Adipose tissue (tissue), 3 donors: ENCODE results near the gene ARFGEF2. TPM values are rescaled to one million over a fixed set of nuclear protein-coding genes. Genes with fewer than 3 reads are reported as not detected.
"Not testable (repeated sequence)": the region's sequence is repeated elsewhere in the genome, so short reads cannot be mapped to it uniquely, and the experiment has no call there.

Source experiments
- H3K27ac ChIP-seq: one replicate; pipeline ENCODE4 v1.5.1; 2013; ENCODE audit warnings: low read depth, low read length
- WGBS, 3 donors: extraction: QIAGEN DNeasy Blood & Tissue Kit; methylation state at CpG; one replicate each; pipeline ENCODE4 v1.1.7; 2013; 5-methylcytosine and 5-hydroxymethylcytosine counted together
- polyA plus RNA-seq, 3 donors: library from polyadenylated mRNA; stranded (reverse); fragments of 200-250 nt; gene quantifications; one replicate each; pipeline ENCODE4 v1.2.3, GENCODE V29; 2013
- donor health status: healthy with polysubstance abuse.
- donor health status: Bipolar disorder and iron deficiency.
- donor health status: healthy.

The ARFGEF2 gene
- polyA plus RNA-seq, 3 donors: 8.1 to 10.0 (median 9.6) TPM

DNA sequence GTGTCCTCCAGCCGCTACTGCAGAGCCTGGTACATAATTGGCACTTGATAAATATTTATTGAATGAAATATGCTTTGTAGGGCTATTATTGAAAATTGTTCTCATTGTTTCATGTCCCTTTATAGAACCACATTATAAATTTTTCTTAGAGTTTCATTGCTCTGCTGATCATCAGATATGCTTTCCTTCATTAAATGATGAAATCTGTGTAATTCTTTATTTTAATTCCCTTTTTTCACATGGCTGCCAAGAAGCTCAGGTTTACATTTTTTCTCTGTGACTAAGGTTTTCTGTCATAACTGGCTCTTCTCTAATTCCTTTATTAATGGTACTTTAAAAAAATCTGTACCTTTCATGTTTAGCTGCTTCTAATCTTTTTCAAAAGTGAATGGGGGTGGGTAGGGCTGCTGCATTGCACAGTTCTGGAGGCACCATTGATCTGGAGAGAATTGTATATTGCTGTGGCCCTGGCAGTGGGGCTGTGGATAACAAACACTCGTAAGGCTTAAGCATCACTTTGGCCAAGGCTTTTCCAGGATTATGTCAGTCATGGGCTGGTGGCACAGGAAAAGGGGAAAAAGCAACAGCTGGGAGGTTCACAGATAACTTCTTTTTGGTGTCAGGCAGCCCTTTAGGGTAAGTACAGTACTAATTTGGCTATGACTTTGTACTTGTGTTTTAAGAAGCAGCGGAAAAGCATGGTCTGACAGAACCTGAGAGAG lies 43.8 kb downstream of the ARFGEF2 start:
- H3K27ac ChIP-seq: no peak overlapping the region
- WGBS, 3 donors: 65 to 87% (median 87%) methylated on average over 3 of the region's 3 CpGs

DNA sequence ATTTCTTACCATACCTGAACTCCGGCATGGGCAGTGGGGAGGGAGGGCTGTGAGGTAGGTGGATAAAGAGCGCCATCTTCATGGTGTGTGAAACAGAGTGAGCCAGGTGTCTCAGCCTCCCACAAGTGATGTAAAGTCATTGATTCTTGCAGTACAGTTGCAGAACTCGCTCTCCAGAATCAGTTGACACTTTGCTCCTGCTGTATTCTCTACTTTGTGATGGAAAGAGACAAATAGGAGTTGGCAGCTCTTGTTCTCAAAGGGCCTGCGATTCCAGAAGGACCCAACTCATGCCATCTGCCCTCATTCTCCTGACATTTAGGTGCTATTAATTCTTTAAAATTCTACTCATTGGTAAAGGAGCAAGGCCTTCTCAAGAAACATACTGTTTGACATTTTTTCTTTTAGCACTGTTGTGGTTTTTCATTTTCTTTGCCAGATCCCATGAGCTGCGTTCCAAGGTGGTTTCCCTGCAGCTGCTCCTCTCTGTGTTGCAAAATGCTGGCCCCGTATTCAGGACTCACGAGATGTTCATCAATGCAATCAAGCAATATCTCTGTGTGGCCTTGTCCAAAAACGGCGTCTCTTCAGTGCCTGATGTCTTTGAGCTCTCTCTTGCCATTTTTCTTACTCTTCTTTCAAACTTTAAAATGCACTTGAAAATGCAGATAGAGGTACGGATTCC lies 49.3 kb downstream of the ARFGEF2 start:
- WGBS, 3 donors: 83 to 90% (median 88%) methylated on average over 10 of the region's 10 CpGs
- no peak overlapping the region for H3K27ac ChIP-seq

DNA sequence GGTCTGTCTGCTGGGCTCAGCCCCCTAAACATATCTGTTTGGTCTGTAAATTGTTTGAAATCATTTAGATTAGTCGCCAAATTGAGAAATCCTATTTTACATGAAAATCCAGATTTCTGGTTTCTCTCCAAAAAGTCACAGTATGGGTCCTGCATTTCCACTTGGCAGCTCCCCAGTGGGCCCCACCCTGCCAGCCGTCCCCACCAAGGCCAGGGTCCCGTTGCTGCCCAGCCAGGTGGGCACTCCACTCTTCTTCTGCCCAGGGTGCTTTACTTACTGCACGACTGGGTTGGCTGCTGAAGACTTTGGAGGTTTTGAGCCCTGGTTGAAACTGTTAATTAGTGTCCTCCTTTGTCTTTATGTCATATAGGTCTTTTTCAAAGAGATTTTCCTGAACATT lies 50.4 kb downstream of the ARFGEF2 start:
- 51 to 70% (median 69%) methylated on average over 4 of the region's 4 CpGs for WGBS, 3 donors
- H3K27ac ChIP-seq: no peak overlapping the region

DNA sequence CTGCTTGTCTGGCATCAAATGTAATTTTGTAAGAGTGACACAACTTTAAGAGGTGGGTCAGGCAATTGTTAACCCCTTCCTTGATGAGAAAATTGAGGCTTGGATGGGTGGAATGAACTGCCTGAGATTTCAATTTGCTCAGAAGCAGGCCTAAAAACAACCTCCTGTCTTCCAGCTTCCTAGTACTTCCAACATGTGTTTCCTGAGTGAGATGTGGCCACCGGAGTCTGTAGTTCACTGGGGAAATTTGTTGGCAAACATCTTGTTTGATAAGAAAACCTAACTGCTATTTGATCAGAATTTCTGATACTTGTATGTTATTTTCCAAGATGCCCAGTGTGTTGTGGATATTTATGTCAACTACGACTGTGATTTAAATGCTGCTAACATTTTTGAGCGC lies 51.3 kb downstream of the ARFGEF2 start:
- H3K27ac ChIP-seq: no peak overlapping the region
- WGBS, 3 donors: 50 to 70% (median 70%) methylated on average over 3 of the region's 3 CpGs

DNA sequence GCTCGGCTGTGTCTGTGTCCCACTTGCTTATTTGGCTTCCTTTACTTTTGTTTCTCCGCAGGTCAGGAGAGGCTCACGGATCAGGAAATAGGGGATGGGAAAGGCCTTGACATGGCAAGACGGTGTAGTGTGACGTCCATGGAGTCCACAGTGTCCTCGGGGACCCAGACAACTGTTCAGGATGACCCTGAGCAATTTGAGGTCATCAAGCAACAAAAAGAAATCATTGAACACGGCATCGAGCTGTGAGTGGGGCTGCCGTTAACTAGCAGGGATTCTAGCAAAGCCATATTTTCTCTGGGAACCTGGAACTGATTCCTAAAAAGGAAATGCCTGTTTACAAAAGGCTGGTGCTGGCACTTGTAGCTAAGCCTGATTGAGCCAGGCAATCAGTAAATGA lies 54.4 kb downstream of the ARFGEF2 start:
- H3K27ac ChIP-seq: no peak overlapping the region
- WGBS, 3 donors: 69 to 77% (median 76%) methylated on average over 9 of the region's 9 CpGs

DNA sequence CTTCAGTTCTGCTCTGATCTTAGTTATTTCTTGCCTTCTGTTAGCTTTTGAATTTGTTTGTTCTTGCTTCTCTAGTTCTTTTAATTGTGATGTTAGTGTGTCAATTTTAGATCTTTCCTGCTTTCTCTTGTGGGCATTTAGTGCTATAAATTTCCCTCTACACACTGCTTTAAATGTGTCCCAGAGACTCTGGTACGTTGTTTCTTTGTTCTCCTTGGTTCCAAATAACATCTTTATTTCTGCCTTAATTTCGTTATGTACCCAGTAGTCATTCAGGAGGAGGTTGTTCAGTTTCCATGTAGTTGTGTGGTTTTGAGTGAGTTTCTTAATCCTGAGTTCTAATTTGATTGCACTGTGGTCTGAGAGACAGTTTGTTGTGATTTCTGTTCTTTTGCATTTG lies 58.5 kb downstream of the ARFGEF2 start:
- H3K27ac ChIP-seq: not testable (repeated sequence)
- 87 to 89% (median 88%) methylated on average over 2 of the region's 2 CpGs for WGBS, 3 donors

DNA sequence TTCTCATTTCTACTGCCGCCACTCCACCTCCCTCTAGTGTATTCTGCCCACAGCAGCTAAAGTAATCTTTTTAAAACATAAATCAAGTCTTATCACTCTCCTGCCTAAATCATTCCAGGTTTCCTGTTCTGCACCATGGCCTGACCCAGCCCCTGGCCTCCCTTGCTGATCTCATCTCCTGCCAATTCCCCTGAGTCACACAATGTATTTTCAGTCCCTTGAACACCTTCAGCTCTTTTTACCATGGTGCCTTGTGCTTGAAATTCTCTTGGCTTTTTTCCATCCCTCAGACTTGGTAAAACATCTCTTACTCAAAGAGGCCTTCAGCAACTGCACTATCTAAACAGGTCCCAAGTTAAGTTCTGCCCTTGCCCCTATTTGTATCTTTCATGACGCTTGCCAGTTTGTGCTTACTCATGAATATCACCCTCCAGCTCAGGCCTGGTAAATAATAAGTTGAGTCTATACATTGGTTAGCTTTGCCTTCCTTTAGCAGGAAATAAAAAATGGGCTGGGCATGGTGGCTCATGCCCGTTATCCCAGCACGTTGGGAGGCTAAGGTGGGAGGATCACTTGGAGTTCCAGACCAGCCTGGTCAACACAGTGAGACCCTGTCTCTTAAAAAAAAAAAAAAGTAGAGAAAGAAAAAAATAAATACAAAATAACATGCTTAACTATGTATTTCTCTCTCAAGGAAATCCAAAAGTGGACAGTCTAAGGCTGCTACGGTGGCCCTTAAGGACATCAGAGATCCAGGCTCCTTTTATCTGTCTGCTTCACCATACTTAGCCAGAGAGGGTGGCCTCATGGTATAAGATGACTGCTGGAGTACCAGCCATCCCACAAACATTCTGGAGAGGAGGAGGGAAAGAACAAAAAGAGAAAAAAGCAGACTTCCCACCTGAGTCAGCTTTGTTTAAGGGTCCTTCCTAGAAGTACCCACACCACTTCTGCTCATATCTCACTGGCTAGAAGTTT lies 62.2 kb downstream of the ARFGEF2 start:
- WGBS, 3 donors: 59 to 75% (median 73%) methylated on average over 5 of the region's 5 CpGs
- no peak overlapping the region for H3K27ac ChIP-seq

DNA sequence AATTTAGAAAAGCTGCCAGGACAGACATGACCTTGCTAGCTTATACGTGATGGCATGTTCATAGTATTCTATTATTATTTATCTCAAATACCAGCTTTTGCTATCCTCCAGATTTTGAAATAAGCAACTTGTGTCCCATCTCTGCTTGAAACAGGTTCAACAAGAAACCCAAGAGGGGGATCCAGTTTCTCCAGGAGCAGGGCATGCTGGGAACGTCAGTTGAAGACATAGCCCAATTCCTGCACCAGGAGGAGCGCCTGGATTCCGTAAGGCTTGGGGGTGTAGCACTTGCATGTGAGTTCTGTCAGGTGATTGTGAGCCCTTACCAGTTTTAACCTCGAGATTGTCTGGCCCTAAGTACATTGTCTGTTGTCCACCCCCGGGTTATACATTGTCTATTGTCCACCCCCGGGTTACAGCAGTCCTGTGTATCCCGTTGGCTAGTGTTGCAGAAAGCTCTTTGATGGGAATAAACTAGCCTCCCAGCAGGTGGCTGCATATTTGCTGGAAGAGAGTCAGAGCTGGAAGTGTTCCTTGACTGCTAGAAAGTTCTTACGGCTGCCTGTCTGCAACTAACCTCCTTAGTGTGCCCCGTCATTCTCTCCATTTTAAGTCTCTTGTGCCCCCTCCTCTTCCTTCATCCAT lies 63.2 kb downstream of the ARFGEF2 start:
- no peak overlapping the region for H3K27ac ChIP-seq
- 43 to 86% (median 83%) methylated on average over 10 of the region's 10 CpGs for WGBS, 3 donors

DNA sequence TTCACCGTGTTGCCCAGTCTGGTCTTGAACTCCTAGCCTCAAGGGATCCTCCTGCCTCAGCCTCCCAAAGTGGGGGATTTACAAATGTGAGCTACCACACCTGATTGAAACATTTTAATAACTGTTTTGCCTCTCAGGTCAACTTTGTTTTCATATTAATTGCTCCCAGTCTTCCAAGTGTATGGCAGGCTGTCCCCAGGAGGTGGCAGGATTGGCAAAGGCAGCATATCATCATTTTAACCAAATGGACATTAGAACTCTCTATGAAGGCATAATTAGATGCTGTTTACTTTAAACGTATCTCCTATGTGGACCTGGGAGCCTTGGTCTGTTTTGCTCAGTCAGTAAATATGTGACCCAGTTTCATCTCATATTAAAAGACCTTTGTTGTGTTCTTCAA lies 65.4 kb downstream of the ARFGEF2 start:
- 50 to 81% (median 75%) methylated on average over 2 of the region's 2 CpGs for WGBS, 3 donors

DNA sequence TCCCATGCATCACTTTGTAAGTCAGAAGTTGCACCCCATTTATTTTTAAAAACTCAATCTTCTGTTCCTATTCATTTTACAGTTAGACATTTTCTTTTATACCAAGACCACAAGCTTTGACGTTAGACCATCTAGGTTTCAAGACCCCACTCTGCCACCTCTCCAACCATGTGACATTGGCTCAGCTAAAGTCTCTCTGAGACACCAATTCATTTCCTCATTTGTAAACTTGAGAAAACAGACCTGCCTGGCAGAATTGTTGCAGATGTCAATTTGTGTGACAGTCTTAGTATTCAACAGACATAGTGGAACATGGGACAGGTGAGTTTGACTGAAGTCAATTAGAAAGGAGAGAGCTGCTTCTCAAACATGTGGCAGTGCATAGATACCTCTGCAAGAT lies 69.0 kb downstream of the ARFGEF2 start:
- no peak overlapping the region for H3K27ac ChIP-seq
- 68 to 90% (median 72%) methylated on average over 1 of the region's 1 CpG for WGBS, 3 donors

More for the DNA sequence above, 65.4 kb downstream of the ARFGEF2 start:
- H3K27ac ChIP-seq: no peak overlapping the region

DNA sequence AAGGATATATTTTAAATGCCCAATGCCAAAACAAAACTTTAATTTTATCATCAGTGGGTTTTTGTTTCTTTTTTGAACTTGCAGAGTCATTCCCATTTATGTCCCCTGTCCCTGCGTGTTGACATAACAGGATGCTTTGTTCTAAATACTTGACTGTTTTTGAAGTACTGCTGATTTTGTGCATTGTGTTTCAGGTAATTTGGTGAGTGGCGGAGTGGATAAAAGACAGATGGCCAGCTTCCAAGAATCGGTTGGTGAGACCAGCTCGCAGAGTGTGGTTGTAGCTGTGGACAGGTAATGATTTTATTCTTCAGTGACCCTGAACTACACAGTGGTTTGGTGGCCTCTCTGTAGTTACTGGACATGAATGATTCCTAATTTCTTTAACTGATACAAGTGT lies 74.1 kb downstream of the ARFGEF2 start:
- WGBS, 3 donors: 38 to 77% (median 65%) methylated on average over 4 of the region's 4 CpGs
- H3K27ac ChIP-seq: no peak overlapping the region

DNA sequence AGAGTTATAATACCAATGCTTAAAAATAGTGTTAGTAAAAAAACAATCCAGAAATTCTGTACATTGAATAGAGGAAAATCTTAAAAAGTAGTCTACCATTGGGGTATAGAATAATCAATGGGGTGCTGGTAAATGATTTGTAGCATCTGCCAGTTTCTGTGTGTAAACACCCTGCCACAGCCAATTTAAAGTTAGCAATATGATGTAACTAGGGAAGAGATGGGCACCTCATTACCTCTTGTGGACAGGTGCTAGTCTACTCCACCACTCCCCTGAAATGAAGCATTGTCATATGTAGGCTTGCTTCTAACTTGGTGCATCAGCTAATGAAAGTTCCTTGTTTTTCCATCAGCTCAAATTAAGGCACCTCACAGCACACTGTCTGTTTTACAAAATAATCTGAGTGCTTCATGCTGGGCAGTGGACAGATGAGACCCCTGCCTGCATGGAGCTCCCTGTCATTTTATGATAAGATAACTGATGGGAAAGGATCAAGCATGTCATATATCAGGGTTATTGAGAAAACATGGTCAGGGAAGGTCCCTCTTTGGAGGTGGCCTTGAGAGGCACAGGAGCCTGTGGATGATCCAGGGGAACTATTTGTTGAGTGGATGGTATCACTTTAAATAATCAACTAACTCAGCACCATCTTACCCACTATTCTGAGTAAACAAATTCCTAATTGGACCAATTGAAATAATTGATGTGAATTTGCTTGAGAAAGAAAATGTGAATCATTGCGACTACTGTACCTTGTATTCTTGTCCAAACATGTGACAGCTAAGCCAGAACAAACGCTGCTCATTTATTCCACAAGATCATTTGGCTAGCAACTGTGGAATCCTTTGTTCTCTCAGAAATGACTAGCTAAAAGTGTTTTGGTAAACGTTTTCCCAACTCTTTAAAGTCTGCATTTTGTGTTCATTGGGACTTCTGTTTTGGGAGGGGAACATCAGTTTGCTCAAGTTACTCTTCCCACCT lies 78.7 kb downstream of the ARFGEF2 start:
- WGBS, 3 donors: 57 to 74% (median 72%) methylated on average over 3 of the region's 3 CpGs
- no peak overlapping the region for H3K27ac ChIP-seq

DNA sequence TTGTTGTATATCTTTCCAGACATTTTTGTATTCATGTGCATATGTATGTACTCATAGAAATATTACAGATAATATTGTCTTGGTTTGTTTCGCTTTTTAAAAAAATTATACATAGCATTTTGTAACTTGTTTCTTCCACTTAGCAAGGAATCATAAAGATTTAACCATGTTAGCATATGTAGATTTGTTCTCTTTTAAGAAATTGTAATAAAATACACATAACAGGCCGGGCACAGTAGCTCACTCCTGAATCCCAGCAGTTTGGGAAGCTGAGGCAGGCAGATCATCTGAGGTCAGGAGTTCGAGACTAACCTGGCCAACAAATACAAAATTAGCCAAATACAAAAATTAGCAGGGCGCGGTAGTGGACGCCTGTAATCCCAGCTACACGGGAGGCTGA lies 80.2 kb downstream of the ARFGEF2 start:
- WGBS, 3 donors: 97 to 98% (median 97%) methylated on average over 7 of the region's 7 CpGs
- no peak overlapping the region for H3K27ac ChIP-seq

DNA sequence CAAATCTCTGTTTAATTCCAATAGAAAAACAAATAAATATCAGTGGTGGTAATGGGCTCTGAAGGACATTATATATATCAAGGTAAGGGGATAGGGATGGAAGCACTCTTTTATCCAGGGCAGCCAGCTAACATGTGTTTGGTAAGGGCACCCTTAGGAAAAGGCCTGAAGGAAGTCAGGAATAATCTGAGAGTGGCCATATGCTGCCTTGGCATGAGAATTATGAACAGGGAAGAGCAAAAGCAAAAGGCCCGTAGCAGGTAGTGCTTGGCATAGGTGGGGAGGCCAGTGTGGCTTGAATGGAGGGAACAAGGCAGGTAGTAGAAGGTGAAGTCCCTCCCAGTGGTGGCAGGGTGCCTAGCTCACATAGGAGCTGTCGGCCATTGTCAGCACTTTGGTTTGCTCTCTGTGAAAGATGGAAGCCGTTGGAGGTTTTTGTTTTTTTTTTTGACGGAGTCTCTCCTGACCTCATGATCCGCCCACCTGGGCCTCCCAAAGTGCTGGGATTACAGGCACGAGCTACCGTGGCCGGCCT lies 85.0 kb downstream of the ARFGEF2 start:
- WGBS, 3 donors: 74 to 91% (median 88%) methylated on average over 8 of the region's 8 CpGs
- H3K27ac ChIP-seq: no peak overlapping the region

DNA sequence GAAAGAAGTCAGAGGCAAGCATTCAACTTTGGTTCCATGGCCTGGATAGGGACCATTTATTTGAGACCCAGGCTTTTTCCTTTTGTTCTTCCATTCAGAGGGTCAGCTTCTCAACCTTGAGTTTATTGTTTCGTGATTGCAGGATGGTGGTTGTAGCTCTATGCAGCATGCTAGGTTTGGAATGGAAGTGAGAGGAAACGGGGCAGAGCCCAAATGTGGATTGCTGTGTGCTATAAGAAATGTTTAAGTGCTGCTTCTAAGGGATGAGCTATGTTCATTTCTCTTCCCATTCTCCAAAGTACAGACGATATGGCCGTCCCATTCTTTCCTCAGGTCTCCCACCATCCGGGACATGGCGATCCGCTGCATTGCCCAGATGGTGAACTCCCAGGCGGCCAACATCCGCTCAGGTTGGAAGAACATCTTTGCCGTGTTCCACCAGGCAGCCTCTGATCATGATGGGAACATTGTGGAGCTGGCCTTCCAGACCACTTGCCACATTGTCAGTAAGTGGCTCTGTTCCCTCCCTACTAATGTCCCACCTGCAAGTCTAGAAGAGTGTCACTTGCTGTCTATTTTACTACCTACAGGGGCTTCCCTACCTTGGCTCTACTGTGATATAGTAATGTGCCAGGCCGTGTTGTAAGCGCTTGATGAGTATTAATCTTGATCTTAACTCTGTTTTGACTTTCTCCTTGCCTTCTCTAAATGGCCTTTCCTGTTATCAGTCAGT lies 88.6 kb downstream of the ARFGEF2 start:
- H3K27ac ChIP-seq: no peak overlapping the region
- 84 to 97% (median 96%) methylated on average over 12 of the region's 12 CpGs for WGBS, 3 donors

DNA sequence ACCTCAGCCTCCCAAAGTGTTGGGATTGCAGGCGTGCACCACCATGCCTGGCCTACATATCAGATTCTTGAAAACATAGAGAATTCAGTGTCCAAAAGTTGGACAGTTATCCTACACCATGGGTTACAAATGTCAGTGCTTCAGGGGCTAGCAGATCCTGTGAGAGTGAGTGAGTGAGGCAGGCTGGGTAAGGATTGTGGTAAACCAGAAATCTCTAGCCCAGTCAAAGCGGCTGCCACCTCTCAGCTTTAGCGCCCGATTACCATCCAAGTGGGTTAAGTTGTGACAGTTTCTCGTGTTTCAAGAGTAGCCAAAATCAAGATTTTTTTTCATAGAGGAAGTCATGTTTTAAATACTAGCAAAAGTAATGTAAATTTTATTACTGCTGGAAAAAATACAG lies 102.7 kb downstream of the ARFGEF2 start:
- no peak overlapping the region for H3K27ac ChIP-seq
- WGBS, 3 donors: 92 to 97% (median 93%) methylated on average over 5 of the region's 5 CpGs

DNA sequence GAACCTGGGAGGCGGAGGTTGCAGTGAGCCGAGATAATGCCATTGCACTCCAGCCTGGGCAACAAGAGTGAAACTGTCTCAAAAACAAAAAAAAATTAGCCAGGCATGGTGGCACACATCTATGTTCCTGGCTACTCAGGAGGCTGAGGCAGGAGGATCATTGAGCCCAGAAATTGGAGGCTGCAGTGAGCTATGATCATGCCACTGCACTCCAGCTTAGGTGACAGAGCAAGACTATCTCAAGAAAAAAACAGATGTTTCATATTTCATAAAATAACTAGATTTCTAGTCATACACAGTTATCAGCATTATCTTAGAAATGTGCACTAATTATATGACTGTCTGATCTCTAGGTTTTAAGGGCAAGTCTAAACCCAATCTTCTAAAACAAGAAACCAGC lies 106.7 kb downstream of the ARFGEF2 start:
- not testable (repeated sequence) for H3K27ac ChIP-seq
- 96 to 100% (median 97%) methylated on average over 2 of the region's 2 CpGs for WGBS, 3 donors
